ENCODE data around the gene GRB7.

The GRB7 gene

GRCh38 chr17:39716073-39716818 lies 21.5 kb upstream of the GRB7 start:
- Histone ChIP-seq H3F3A (ENCODE audit: insufficient read depth) (no peaks in the 10 kb centered on the region), H4K20me1 (ENCODE audit: low read depth, low read length) (no peaks in the 10 kb centered on the region), H2AFZ (ENCODE audit: low read depth, low read length, severe bottlenecking) (no peak overlapping the region), H3K4me2 (ENCODE audit: low read depth, low read length, poor library complexity, severe bottlenecking) (no peak overlapping the region), H3K27ac (ENCODE audit: low read depth, low read length) (no peak overlapping the region), H3K9ac (ENCODE audit: low read length) (no peak overlapping the region), H3K79me2 (ENCODE audit: insufficient read depth, low read length) (no peaks in the 10 kb centered on the region), H3K27me3 (ENCODE audit: low read length) (no peaks in the 10 kb centered on the region), H3K36me3 (ENCODE audit: low read length) (no peaks in the 10 kb centered on the region), H3K9me2 (replicated peaks; ENCODE audit: insufficient read depth, low read length) (no peaks in the 10 kb centered on the region), H3K4me3 (ENCODE audit: insufficient read depth, low read length, poor library complexity, severe bottlenecking) (no peak overlapping the region), H3K9me3 (ENCODE audit: insufficient read depth, low read length) (no peaks in the 10 kb centered on the region)
- TF ChIP-seq EZH2phosphoT487 (conservative IDR thresholded peaks at IDR 0.05; ENCODE audit: low read length), result no peak
- TF ChIP-seq CTCF (IDR thresholded peaks at IDR 0.05; ENCODE audit: insufficient read depth, low read length, poor library complexity, severe bottlenecking), result no peak

DNA sequence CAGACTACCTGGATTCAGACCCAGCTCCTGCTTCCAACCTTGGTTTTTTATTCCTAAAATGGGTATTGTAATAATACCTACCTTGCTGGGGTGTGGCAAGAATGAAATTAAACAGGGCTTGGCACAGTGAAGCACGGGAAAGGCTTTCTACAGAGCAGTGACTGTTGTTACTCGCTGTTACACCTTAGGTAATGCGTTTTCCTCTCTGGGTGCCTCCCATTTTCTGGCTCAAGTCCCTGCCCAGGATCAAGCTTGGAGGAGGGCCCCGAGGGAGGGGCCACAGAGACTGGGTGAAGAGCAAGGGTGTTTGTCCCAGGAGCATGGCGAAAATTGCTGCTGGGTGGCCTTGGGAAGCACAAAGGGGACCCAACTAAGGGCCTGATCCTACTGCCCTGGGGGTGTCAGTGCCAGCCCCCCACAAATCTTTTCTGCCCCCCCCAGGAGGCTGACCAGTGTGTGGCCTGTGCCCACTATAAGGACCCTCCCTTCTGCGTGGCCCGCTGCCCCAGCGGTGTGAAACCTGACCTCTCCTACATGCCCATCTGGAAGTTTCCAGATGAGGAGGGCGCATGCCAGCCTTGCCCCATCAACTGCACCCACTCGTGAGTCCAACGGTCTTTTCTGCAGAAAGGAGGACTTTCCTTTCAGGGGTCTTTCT lies 20.7 kb upstream of the GRB7 start:
- no peaks in the 10 kb centered on the region for H3K27me3 ChIP-seq (ENCODE audit: low read length)
- no peaks in the 10 kb centered on the region for H3K79me2 ChIP-seq (ENCODE audit: insufficient read depth, low read length)
- H3K4me3 ChIP-seq (ENCODE audit: insufficient read depth, low read length, poor library complexity, severe bottlenecking), result no peak overlapping the region
- H4K20me1 ChIP-seq (ENCODE audit: low read depth, low read length), result no peaks in the 10 kb centered on the region
- no peak overlapping the region for H3K4me2 ChIP-seq (ENCODE audit: low read depth, low read length, poor library complexity, severe bottlenecking)
- H3K36me3 ChIP-seq (ENCODE audit: low read length), result no peaks in the 10 kb centered on the region
- no peak overlapping the region for H3K9ac ChIP-seq (ENCODE audit: low read length)
- TF ChIP-seq EZH2phosphoT487 (conservative IDR thresholded peaks at IDR 0.05; ENCODE audit: low read length) (no peak), CTCF (IDR thresholded peaks at IDR 0.05; ENCODE audit: insufficient read depth, low read length, poor library complexity, severe bottlenecking) (no peak)
- no peak overlapping the region for H2AFZ ChIP-seq (ENCODE audit: low read depth, low read length, severe bottlenecking)
- no peaks in the 10 kb centered on the region for H3K9me3 ChIP-seq (ENCODE audit: insufficient read depth, low read length)
- H3K9me2 ChIP-seq (replicated peaks; ENCODE audit: insufficient read depth, low read length), result no peaks in the 10 kb centered on the region
- no peak overlapping the region for H3K27ac ChIP-seq (ENCODE audit: low read depth, low read length)
- H3F3A ChIP-seq (ENCODE audit: insufficient read depth), result no peaks in the 10 kb centered on the region

DNA sequence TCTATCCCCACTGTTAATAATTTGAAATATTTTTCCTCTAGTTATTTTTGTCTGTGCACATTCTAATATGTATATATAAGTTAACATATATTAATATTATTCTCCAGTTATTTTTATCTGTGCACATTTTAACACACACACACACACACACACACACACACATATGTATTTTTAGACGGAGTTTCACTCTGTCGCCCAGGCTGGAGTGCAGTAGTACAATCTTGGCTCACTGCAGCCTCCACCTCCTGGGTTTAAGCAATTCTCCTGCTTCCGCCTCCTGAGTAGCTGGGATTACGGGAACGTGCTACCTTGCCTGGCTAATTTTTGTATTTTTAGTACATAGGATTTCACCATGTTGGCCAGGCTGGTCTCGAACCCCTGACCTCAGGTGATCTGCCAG lies 20.1 kb upstream of the GRB7 start:
- no peak for TF ChIP-seq CTCF (IDR thresholded peaks at IDR 0.05; ENCODE audit: insufficient read depth, low read length, poor library complexity, severe bottlenecking)
- TF ChIP-seq EZH2phosphoT487 (conservative IDR thresholded peaks at IDR 0.05; ENCODE audit: low read length), result no peak
- no peak overlapping the region for H3K27ac ChIP-seq (ENCODE audit: low read depth, low read length)
- no peaks in the 10 kb centered on the region for H3K9me3 ChIP-seq (ENCODE audit: insufficient read depth, low read length)
- H3K27me3 ChIP-seq (ENCODE audit: low read length), result no peaks in the 10 kb centered on the region
- H3K36me3 ChIP-seq (ENCODE audit: low read length), result no peaks in the 10 kb centered on the region
- H3K4me3 ChIP-seq (ENCODE audit: insufficient read depth, low read length, poor library complexity, severe bottlenecking), result no peak overlapping the region
- no peaks in the 10 kb centered on the region for H3K9me2 ChIP-seq (replicated peaks; ENCODE audit: insufficient read depth, low read length)
- no peaks in the 10 kb centered on the region for H3F3A ChIP-seq (ENCODE audit: insufficient read depth)
- H4K20me1 ChIP-seq (ENCODE audit: low read depth, low read length), result no peaks in the 10 kb centered on the region
- H3K4me2 ChIP-seq (ENCODE audit: low read depth, low read length, poor library complexity, severe bottlenecking), result no peak overlapping the region
- H3K9ac ChIP-seq (ENCODE audit: low read length), result no peak overlapping the region
- no peak overlapping the region for H2AFZ ChIP-seq (ENCODE audit: low read depth, low read length, severe bottlenecking)
- no peaks in the 10 kb centered on the region for H3K79me2 ChIP-seq (ENCODE audit: insufficient read depth, low read length)
